Endothelial cell (in vitro differentiated cells): ENCODE results near the gene CTNND2. TPM values are rescaled to one million over a fixed set of nuclear protein-coding genes. Genes with fewer than 3 reads are reported as not detected.

Experiments
- DNase-seq: peaks from one replicate; pipeline ENCODE4 v3.0.0; 2021; ENCODE audit warnings: low spot score
- H3K27ac Mint-ChIP-seq: one replicate; pipeline ENCODE4 v1.8.0; 2021; ENCODE audit warnings: mixed read lengths, inconsistent platforms; ENCODE audit not compliant: unreplicated experiment
- H3K27me3 Mint-ChIP-seq: one replicate; pipeline ENCODE4 v1.8.0; 2021; ENCODE audit warnings: mild to moderate bottlenecking, moderate library complexity, mixed read lengths, inconsistent platforms; ENCODE audit not compliant: unreplicated experiment
- H3K36me3 Mint-ChIP-seq: one replicate; pipeline ENCODE4 v1.8.0; 2021; ENCODE audit warnings: mild to moderate bottlenecking, low read depth, mixed read lengths, inconsistent platforms; ENCODE audit not compliant: unreplicated experiment
- H3K4me1 Mint-ChIP-seq: one replicate; pipeline ENCODE4 v1.8.0; 2021; ENCODE audit warnings: mild to moderate bottlenecking, mixed read lengths, inconsistent platforms; ENCODE audit not compliant: unreplicated experiment
- H3K4me3 Mint-ChIP-seq: one replicate; pipeline ENCODE4 v1.8.0; 2021; ENCODE audit warnings: mild to moderate bottlenecking, mixed read lengths, inconsistent platforms; ENCODE audit not compliant: unreplicated experiment
- H3K9me3 Mint-ChIP-seq: one replicate; pipeline ENCODE4 v1.8.0; 2021; ENCODE audit warnings: mixed read lengths, inconsistent platforms; ENCODE audit not compliant: unreplicated experiment
- total RNA-seq: library from RNA; stranded (reverse); fragmentation: NEBNext Ultra II Directional; extraction: Animal tissue kit (Norgen Biotek cat#: 25700); gene quantifications from one replicate; pipeline ENCODE4 v1.2.1, GENCODE V29; 2021; ENCODE audit not compliant: unreplicated experiment
- TF ChIP-seq, protein P1 (sequence below): fragments of 200-600 bp; sonication (generic); IDR thresholded peaks from one replicate; pipeline ENCODE4 v1.5.0; 2021; ENCODE audit warnings: antibody characterized with exemption; ENCODE audit not compliant: unreplicated experiment

CTNND2 gene
- total RNA-seq, 1 donor from 2014 or later, result 3.6 TPM

DNA sequence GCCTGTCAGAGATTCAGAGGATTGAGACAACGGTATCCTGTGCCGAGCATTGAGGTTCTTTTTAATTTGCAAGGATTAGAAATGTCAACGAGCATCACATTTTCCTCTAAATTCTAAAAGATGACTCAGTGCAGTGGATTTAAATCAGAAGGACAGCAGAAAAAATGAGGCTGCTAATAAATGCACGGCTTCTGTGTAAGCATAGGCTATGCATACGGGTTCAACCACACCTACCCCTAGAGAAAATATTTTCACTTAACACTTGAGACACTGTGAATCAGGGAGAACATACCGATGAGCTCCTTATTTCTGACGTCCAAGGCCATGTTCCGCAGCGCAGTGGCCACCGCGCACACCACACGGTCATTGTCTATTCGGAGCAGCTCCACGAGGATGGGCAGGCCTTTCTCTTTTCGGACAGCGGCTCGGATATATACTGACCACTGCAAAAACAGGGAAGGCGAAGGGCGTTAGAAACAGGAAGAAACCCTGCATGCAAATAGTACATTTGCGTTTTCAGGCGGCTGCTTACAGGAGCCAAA, 821.8 kb downstream of the CTNND2 start:
- no peaks in the 10 kb centered on the region for H3K36me3 Mint-ChIP-seq
- H3K27ac Mint-ChIP-seq, result no peak overlapping the region
- H3K4me3 Mint-ChIP-seq, result no peak overlapping the region
- no peaks in the 10 kb centered on the region for H3K9me3 Mint-ChIP-seq
- no peak for DNase-seq
- no peaks in the 10 kb centered on the region for H3K27me3 Mint-ChIP-seq
- no peaks in the 10 kb centered on the region for H3K4me1 Mint-ChIP-seq
- TF ChIP-seq, protein P1, sequence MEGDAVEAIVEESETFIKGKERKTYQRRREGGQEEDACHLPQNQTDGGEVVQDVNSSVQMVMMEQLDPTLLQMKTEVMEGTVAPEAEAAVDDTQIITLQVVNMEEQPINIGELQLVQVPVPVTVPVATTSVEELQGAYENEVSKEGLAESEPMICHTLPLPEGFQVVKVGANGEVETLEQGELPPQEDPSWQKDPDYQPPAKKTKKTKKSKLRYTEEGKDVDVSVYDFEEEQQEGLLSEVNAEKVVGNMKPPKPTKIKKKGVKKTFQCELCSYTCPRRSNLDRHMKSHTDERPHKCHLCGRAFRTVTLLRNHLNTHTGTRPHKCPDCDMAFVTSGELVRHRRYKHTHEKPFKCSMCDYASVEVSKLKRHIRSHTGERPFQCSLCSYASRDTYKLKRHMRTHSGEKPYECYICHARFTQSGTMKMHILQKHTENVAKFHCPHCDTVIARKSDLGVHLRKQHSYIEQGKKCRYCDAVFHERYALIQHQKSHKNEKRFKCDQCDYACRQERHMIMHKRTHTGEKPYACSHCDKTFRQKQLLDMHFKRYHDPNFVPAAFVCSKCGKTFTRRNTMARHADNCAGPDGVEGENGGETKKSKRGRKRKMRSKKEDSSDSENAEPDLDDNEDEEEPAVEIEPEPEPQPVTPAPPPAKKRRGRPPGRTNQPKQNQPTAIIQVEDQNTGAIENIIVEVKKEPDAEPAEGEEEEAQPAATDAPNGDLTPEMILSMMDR, result no peak

DNA sequence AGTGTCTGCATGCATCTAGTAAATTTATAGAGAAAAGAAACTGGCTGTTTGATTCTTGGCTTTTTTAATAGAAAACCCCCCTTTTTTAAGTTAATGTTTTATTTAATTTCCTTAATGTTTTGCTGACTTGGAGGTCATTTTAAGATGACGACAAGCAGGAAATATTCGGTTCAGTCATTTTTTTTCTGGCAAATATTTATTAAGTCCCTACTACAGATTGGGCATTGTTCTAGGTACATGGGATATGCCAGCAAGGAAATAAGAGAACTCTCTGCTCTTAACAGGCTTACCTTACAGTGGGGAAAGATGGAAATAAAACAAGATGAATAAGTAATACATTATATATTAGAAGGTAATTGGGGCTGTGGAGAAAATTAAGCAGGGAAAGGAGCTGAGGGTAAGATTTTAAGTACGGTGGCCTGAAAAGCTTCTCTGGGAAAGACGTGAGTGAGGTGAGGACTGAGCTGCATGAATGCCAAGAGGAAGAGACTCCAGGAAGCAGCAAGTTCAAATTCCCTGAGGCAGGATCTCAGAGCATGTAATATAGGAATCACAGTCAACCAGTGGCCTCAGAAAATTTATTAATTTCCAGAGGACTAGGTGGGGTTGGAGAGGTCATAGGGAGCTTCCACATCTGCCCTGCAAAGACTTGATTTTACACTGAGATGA, 827.2 kb downstream of the CTNND2 start:
- H3K36me3 Mint-ChIP-seq, result no peaks in the 10 kb centered on the region
- H3K27ac Mint-ChIP-seq, result no peak overlapping the region
- H3K9me3 Mint-ChIP-seq, result no peaks in the 10 kb centered on the region
- no peaks in the 10 kb centered on the region for H3K4me1 Mint-ChIP-seq
- no peak for DNase-seq
- H3K4me3 Mint-ChIP-seq, result no peak overlapping the region
- no peaks in the 10 kb centered on the region for H3K27me3 Mint-ChIP-seq
- TF ChIP-seq, protein P1, result no peak

DNA sequence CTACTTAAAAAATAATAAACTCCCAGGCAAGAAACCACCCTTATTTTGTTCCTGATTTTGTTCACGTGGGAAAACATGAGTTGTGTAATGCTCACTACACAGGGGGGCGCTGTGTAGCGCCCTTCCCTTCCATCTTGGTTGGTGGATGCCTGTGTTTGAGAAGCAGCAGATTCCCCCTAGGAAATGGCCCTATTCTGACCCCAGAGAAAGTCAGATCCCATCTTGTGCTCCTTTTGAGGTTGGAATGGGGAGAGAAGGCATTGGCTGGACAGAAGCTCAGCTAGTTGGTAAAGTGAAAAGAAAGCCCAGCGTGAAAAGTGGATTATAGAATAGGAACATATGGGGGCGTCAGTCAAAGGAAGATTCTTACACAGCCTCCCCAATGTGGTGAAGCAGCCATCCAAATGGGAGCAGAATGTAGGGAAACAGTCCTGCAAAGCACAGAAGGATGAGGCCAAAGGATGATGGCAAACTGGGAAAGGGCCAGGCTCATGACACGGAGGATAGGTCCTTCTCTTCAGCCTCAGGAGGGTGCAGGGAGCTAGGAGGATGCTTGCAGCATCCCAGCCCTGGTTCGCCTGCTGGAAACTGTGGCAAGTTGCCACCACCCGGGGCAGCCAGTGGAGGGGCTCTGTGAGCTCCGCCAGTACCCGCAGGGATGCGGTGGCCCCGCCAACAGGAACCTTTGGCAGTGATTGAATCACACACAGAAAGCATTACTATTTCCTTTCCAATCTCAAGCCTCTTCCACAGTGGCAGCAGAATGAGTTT, 829.0 kb downstream of the CTNND2 start:
- TF ChIP-seq, protein P1, result peak; percentile 55
- no peaks in the 10 kb centered on the region for H3K27me3 Mint-ChIP-seq

DNA sequence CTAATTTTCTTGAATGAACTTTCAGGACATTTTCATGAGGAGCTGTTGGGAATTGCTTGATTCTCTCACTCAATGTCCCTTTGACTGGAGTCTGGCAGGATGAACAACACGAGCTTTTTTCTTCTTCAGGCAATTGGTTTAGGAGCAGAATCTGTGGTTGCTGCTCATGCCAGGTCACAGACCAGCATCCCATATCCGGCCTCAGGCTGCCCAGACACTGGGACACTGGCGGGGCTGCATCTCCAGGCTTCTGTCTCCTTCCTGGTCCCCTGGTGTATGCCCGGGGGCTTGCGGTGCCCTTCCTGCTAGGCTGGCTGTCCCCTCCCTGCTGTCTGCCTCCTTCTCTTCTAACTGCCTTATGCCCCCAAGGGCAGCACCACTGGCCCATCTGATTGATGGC, 831.7 kb downstream of the CTNND2 start:
- Mint-ChIP-seq H3K27ac (no peak overlapping the region), H3K27me3 (no peaks in the 10 kb centered on the region), H3K4me1 (no peaks in the 10 kb centered on the region), H3K36me3 (no peaks in the 10 kb centered on the region), H3K4me3 (no peak overlapping the region), H3K9me3 (no peaks in the 10 kb centered on the region)
- TF ChIP-seq, protein P1, result no peak
- no peak for DNase-seq

More for the DNA sequence above, 829.0 kb downstream of the CTNND2 start:
- no peaks in the 10 kb centered on the region for H3K36me3 Mint-ChIP-seq
- peak; percentile 35 for DNase-seq
- no peak overlapping the region for H3K27ac Mint-ChIP-seq
- no peaks in the 10 kb centered on the region for H3K9me3 Mint-ChIP-seq
- no peak overlapping the region for H3K4me3 Mint-ChIP-seq
- H3K4me1 Mint-ChIP-seq, result no peaks in the 10 kb centered on the region

DNA sequence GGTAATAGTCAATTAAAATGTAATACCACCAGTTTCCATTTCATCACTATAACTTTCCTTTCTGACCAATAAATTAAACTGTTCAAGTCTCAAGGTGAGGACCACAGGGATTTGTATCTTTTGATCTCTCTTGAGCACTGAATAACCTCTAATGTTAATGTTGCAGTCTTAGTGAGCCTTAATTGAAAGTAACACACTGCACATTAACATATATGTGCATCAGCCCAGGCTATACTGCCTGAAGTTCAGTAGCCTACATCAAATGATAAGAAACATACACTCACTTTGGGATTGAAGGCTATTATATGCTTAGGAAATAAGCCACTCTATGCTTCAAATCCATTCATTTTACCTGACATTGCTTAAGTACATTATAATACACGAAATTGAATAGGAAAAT, 832.2 kb downstream of the CTNND2 start:
- Mint-ChIP-seq H3K9me3 (no peaks in the 10 kb centered on the region), H3K27me3 (no peaks in the 10 kb centered on the region), H3K27ac (no peak overlapping the region), H3K4me3 (no peak overlapping the region), H3K4me1 (no peaks in the 10 kb centered on the region), H3K36me3 (no peaks in the 10 kb centered on the region)
- no peak for DNase-seq
- TF ChIP-seq, protein P1, result no peak
